Measurements from ENCODE around the gene LRSAM1. TPM values are rescaled to one million over a fixed set of nuclear protein-coding genes. Genes with fewer than 3 reads are reported as not detected.
A peak's percentile ranks its signal among the peaks of the same experiment; 100 is the strongest.

LRSAM1 gene
- total and polyA plus RNA-seq, 4 donors = 14.7 to 44.5 (median 27.1) TPM

GRCh38 chr9:127536499-127536898 is 85.2 kb downstream of the LRSAM1 start:
- no peak overlapping the region for H3K4me3 ChIP-seq (ENCODE audit: low read depth, low read length)
- no peaks in the 10 kb centered on the region for H3K27me3 ChIP-seq (ENCODE audit: control insufficient read depth, insufficient read depth, low read length)
- no peak for DNase-seq (ENCODE audit: low read depth in 4 of 6, low spot score in 6 of 6)
- H3K9me3 ChIP-seq (ENCODE audit: control insufficient read depth, insufficient read depth, low read length) = no peaks in the 10 kb centered on the region
- WGBS (ENCODE audit: insufficient coverage) = 73% methylated on average over 4 of the region's 8 CpGs
- H3K36me3 ChIP-seq (ENCODE audit: control insufficient read depth, insufficient read depth, low read length) = peaks cover 27% of the 10 kb centered on the region
- peaks cover 52% of the 10 kb centered on the region for H3K4me1 ChIP-seq (ENCODE audit: control insufficient read depth, insufficient read depth, low read length)
- no peak overlapping the region for H3K27ac ChIP-seq (ENCODE audit: low read depth, low read length)

- peak in 1 of 6 donors; percentile 42 for DNase-seq (ENCODE audit: low read depth in 4 of 6, low spot score in 6 of 6)
- H3K9me3 ChIP-seq (ENCODE audit: control insufficient read depth, insufficient read depth, low read length) = no peaks in the 10 kb centered on the region
- WGBS (ENCODE audit: insufficient coverage) = 32% methylated on average over 6 of the region's 8 CpGs
- no peak overlapping the region for H3K27ac ChIP-seq (ENCODE audit: low read depth, low read length)
- peaks cover 28% of the 10 kb centered on the region for H3K36me3 ChIP-seq (ENCODE audit: control insufficient read depth, insufficient read depth, low read length)
- H3K4me1 ChIP-seq (ENCODE audit: control insufficient read depth, insufficient read depth, low read length) = peaks cover 52% of the 10 kb centered on the region
- H3K4me3 ChIP-seq (ENCODE audit: low read depth, low read length) = no peak overlapping the region
- no peaks in the 10 kb centered on the region for H3K27me3 ChIP-seq (ENCODE audit: control insufficient read depth, insufficient read depth, low read length)
Measured at GRCh38 chr9:127537014-127537413, 85.7 kb downstream of the LRSAM1 start.

- DNase-seq (ENCODE audit: low read depth in 4 of 6, low spot score in 6 of 6) = no peak
- H3K4me3 ChIP-seq (ENCODE audit: low read depth, low read length) = no peak overlapping the region
- no CpG with 5 or more reads among the region's 3 CpGs for WGBS (ENCODE audit: insufficient coverage)
- peaks cover 60% of the 10 kb centered on the region for H3K4me1 ChIP-seq (ENCODE audit: control insufficient read depth, insufficient read depth, low read length)
- H3K36me3 ChIP-seq (ENCODE audit: control insufficient read depth, insufficient read depth, low read length) = peaks cover 29% of the 10 kb centered on the region
- no peaks in the 10 kb centered on the region for H3K27me3 ChIP-seq (ENCODE audit: control insufficient read depth, insufficient read depth, low read length)
- H3K9me3 ChIP-seq (ENCODE audit: control insufficient read depth, insufficient read depth, low read length) = no peaks in the 10 kb centered on the region
- no peak overlapping the region for H3K27ac ChIP-seq (ENCODE audit: low read depth, low read length)
Measured at GRCh38 chr9:127537792-127538191, 86.5 kb downstream of the LRSAM1 start.

GRCh38 chr9:127538849-127539258 is 87.5 kb downstream of the LRSAM1 start:
- Histone ChIP-seq H3K36me3 (ENCODE audit: control insufficient read depth, insufficient read depth, low read length) (peaks cover 32% of the 10 kb centered on the region), H3K27me3 (ENCODE audit: control insufficient read depth, insufficient read depth, low read length) (no peaks in the 10 kb centered on the region), H3K9me3 (ENCODE audit: control insufficient read depth, insufficient read depth, low read length) (no peaks in the 10 kb centered on the region), H3K4me1 (ENCODE audit: control insufficient read depth, insufficient read depth, low read length) (peaks cover 69% of the 10 kb centered on the region), H3K27ac (ENCODE audit: low read depth, low read length) (no peak overlapping the region), H3K4me3 (ENCODE audit: low read depth, low read length) (no peak overlapping the region)
- 67% methylated on average over 1 of the region's 4 CpGs for WGBS (ENCODE audit: insufficient coverage)
- DNase-seq (ENCODE audit: low read depth in 4 of 6, low spot score in 6 of 6) = no peak

- Histone ChIP-seq H3K27me3 (ENCODE audit: control insufficient read depth, insufficient read depth, low read length) (no peaks in the 10 kb centered on the region), H3K27ac (ENCODE audit: low read depth, low read length) (no peak overlapping the region), H3K36me3 (ENCODE audit: control insufficient read depth, insufficient read depth, low read length) (peaks cover 32% of the 10 kb centered on the region), H3K9me3 (ENCODE audit: control insufficient read depth, insufficient read depth, low read length) (no peaks in the 10 kb centered on the region), H3K4me3 (ENCODE audit: low read depth, low read length) (no peak overlapping the region), H3K4me1 (ENCODE audit: control insufficient read depth, insufficient read depth, low read length) (peaks cover 70% of the 10 kb centered on the region)
- WGBS (ENCODE audit: insufficient coverage) = 84% methylated on average over 14 of the region's 17 CpGs
- DNase-seq (ENCODE audit: low read depth in 4 of 6, low spot score in 6 of 6) = no peak
Measured at GRCh38 chr9:127539259-127539981, 88.1 kb downstream of the LRSAM1 start.

- DNase-seq (ENCODE audit: low read depth in 4 of 6, low spot score in 6 of 6) = no peak
- no peak overlapping the region for H3K4me3 ChIP-seq (ENCODE audit: low read depth, low read length)
- no peak overlapping the region for H3K27ac ChIP-seq (ENCODE audit: low read depth, low read length)
- H3K4me1 ChIP-seq (ENCODE audit: control insufficient read depth, insufficient read depth, low read length) = peaks cover 72% of the 10 kb centered on the region
- no peaks in the 10 kb centered on the region for H3K9me3 ChIP-seq (ENCODE audit: control insufficient read depth, insufficient read depth, low read length)
- H3K36me3 ChIP-seq (ENCODE audit: control insufficient read depth, insufficient read depth, low read length) = peaks cover 29% of the 10 kb centered on the region
- no peaks in the 10 kb centered on the region for H3K27me3 ChIP-seq (ENCODE audit: control insufficient read depth, insufficient read depth, low read length)
- 91% methylated on average over 15 of the region's 15 CpGs for WGBS (ENCODE audit: insufficient coverage)
Measured at GRCh38 chr9:127539982-127540663, 88.8 kb downstream of the LRSAM1 start.

- Histone ChIP-seq H3K27me3 (ENCODE audit: control insufficient read depth, insufficient read depth, low read length) (no peaks in the 10 kb centered on the region), H3K36me3 (ENCODE audit: control insufficient read depth, insufficient read depth, low read length) (peaks cover 24% of the 10 kb centered on the region), H3K27ac (ENCODE audit: low read depth, low read length) (no peak overlapping the region)
Measured at GRCh38 chr9:127540664-127541041, 89.3 kb downstream of the LRSAM1 start.

GRCh38 chr9:127541176-127541575 is 89.9 kb downstream of the LRSAM1 start:
- no peak for DNase-seq (ENCODE audit: low read depth in 4 of 6, low spot score in 6 of 6)
- H3K4me3 ChIP-seq (ENCODE audit: low read depth, low read length) = no peak overlapping the region
- no peak overlapping the region for H3K27ac ChIP-seq (ENCODE audit: low read depth, low read length)
- peaks cover 20% of the 10 kb centered on the region for H3K36me3 ChIP-seq (ENCODE audit: control insufficient read depth, insufficient read depth, low read length)
- no peaks in the 10 kb centered on the region for H3K9me3 ChIP-seq (ENCODE audit: control insufficient read depth, insufficient read depth, low read length)
- WGBS (ENCODE audit: insufficient coverage) = 87% methylated on average over 5 of the region's 7 CpGs
- peaks cover 72% of the 10 kb centered on the region for H3K4me1 ChIP-seq (ENCODE audit: control insufficient read depth, insufficient read depth, low read length)
- H3K27me3 ChIP-seq (ENCODE audit: control insufficient read depth, insufficient read depth, low read length) = no peaks in the 10 kb centered on the region

More at GRCh38 chr9:127540664-127541041, 89.3 kb downstream of the LRSAM1 start:
- WGBS (ENCODE audit: insufficient coverage) = 79% methylated on average over 12 of the region's 13 CpGs
- no peak for DNase-seq (ENCODE audit: low read depth in 4 of 6, low spot score in 6 of 6)
- Histone ChIP-seq H3K9me3 (ENCODE audit: control insufficient read depth, insufficient read depth, low read length) (no peaks in the 10 kb centered on the region), H3K4me3 (ENCODE audit: low read depth, low read length) (no peak overlapping the region), H3K4me1 (ENCODE audit: control insufficient read depth, insufficient read depth, low read length) (peaks cover 72% of the 10 kb centered on the region)

GRCh38 chr9:127541865-127542264 is 90.6 kb downstream of the LRSAM1 start:
- Histone ChIP-seq H3K27ac (ENCODE audit: low read depth, low read length) (no peak overlapping the region), H3K4me1 (ENCODE audit: control insufficient read depth, insufficient read depth, low read length) (peaks cover 73% of the 10 kb centered on the region)
- WGBS (ENCODE audit: insufficient coverage) = 77% methylated on average over 7 of the region's 8 CpGs

GRCh38 chr9:127543221-127543620 is 91.9 kb downstream of the LRSAM1 start:
- peak overlapping the region; percentile 47 for H3K27ac ChIP-seq (ENCODE audit: low read depth, low read length)
- DNase-seq (ENCODE audit: low read depth in 4 of 6, low spot score in 6 of 6) = no peak
- WGBS (ENCODE audit: insufficient coverage) = 81% methylated on average over 8 of the region's 8 CpGs
- no peaks in the 10 kb centered on the region for H3K9me3 ChIP-seq (ENCODE audit: control insufficient read depth, insufficient read depth, low read length)
- no peak overlapping the region for H3K4me3 ChIP-seq (ENCODE audit: low read depth, low read length)
- H3K4me1 ChIP-seq (ENCODE audit: control insufficient read depth, insufficient read depth, low read length) = peaks cover 60% of the 10 kb centered on the region
- no peaks in the 10 kb centered on the region for H3K27me3 ChIP-seq (ENCODE audit: control insufficient read depth, insufficient read depth, low read length)
- peaks cover 14% of the 10 kb centered on the region for H3K36me3 ChIP-seq (ENCODE audit: control insufficient read depth, insufficient read depth, low read length)

More at GRCh38 chr9:127541865-127542264, 90.6 kb downstream of the LRSAM1 start:
- DNase-seq (ENCODE audit: low read depth in 4 of 6, low spot score in 6 of 6) = no peak
- Histone ChIP-seq H3K36me3 (ENCODE audit: control insufficient read depth, insufficient read depth, low read length) (peaks cover 15% of the 10 kb centered on the region), H3K4me3 (ENCODE audit: low read depth, low read length) (no peak overlapping the region), H3K27me3 (ENCODE audit: control insufficient read depth, insufficient read depth, low read length) (no peaks in the 10 kb centered on the region), H3K9me3 (ENCODE audit: control insufficient read depth, insufficient read depth, low read length) (no peaks in the 10 kb centered on the region)

Measured in spinal cord (tissue), 10 donors.